Subcutaneous abdominal adipose tissue (tissue), 5 donors: Measurements from ENCODE around the gene CACNA1I.

Experiments
- H3K27ac ChIP-seq: one replicate; pipeline ENCODE4 v1.7.0; 2013; ENCODE audit warnings: low read depth, mild to moderate bottlenecking, inconsistent platforms, low read length, moderate library complexity
- H3K27me3 ChIP-seq, 5 donors: one replicate each; pipeline ENCODE4 v1.7.0; 2013; ENCODE audit warnings: low read length in 5 of 5, inconsistent platforms in 1 of 5; ENCODE audit not compliant: control insufficient read depth in 5 of 5, insufficient read depth in 4 of 5
- H3K36me3 ChIP-seq, 5 donors: one replicate each; pipeline ENCODE4 v1.7.0; 2013; ENCODE audit warnings: low read length in 5 of 5; ENCODE audit not compliant: control insufficient read depth in 5 of 5, insufficient read depth in 5 of 5
- H3K4me1 ChIP-seq, 5 donors: one replicate each; pipeline ENCODE4 v1.7.0; 2013; ENCODE audit warnings: low read length in 5 of 5, mild to moderate bottlenecking in 3 of 5, moderate library complexity in 1 of 5; ENCODE audit not compliant: control insufficient read depth in 5 of 5, insufficient read depth in 5 of 5
- H3K4me3 ChIP-seq, 5 donors: one replicate each; pipeline ENCODE4 v1.7.0; 2013; ENCODE audit warnings: low read length in 5 of 5, low read depth in 1 of 5
- H3K9ac ChIP-seq, 5 donors: one replicate each; pipeline ENCODE4 v1.7.0; 2013; ENCODE audit warnings: low read length in 5 of 5, mild to moderate bottlenecking in 4 of 5, moderate library complexity in 3 of 5
- H3K9me3 ChIP-seq, 5 donors: one replicate each; pipeline ENCODE4 v1.7.0; 2013; ENCODE audit warnings: low read length in 5 of 5; ENCODE audit not compliant: control insufficient read depth in 5 of 5
- donor health status: healthy.
- donor health status: healthy.
- donor health status: healthy.
- donor health status: healthy.
- donor health status: healthy.

CACNA1I gene

GRCh38 chr22:39714321-39714720 is 143.8 kb downstream of the CACNA1I start:
- Histone ChIP-seq H3K27ac (no peak overlapping the region), H3K4me3 (no peak overlapping the region), H3K4me1 (peaks cover 2 to 15% (median 9%) of the 10 kb centered on the region in 5 donors), H3K9me3 (no peaks in the 10 kb centered on the region), H3K27me3 (peaks cover 7 to 16% (median 12%) of the 10 kb centered on the region in 5 donors), H3K9ac (no peak overlapping the region), H3K36me3 (no peaks in the 10 kb centered on the region)

- peaks cover 7 to 19% (median 13%) of the 10 kb centered on the region in 5 donors for H3K27me3 ChIP-seq
Measured at GRCh38 chr22:39715778-39716495, 145.4 kb downstream of the CACNA1I start.

GRCh38 chr22:39716534-39716933 is 146.0 kb downstream of the CACNA1I start:
- H3K27me3 ChIP-seq, result peaks cover 8 to 17% (median 13%) of the 10 kb centered on the region in 5 donors
- no peak overlapping the region for H3K9ac ChIP-seq
- peaks cover 0 to 3% (median 0%) of the 10 kb centered on the region in 5 donors for H3K4me1 ChIP-seq
- no peaks in the 10 kb centered on the region for H3K9me3 ChIP-seq
- no peaks in the 10 kb centered on the region for H3K36me3 ChIP-seq
- no peak overlapping the region for H3K4me3 ChIP-seq
- no peak overlapping the region for H3K27ac ChIP-seq

More at GRCh38 chr22:39715778-39716495, 145.4 kb downstream of the CACNA1I start:
- Histone ChIP-seq H3K36me3 (no peaks in the 10 kb centered on the region), H3K4me3 (no peak overlapping the region), H3K4me1 (peaks cover 0 to 6% (median 2%) of the 10 kb centered on the region in 5 donors), H3K27ac (no peak overlapping the region), H3K9ac (no peak overlapping the region), H3K9me3 (no peaks in the 10 kb centered on the region)

- Histone ChIP-seq H3K4me1 (peaks cover 0 to 3% (median 0%) of the 10 kb centered on the region in 5 donors), H3K9me3 (no peaks in the 10 kb centered on the region), H3K36me3 (no peaks in the 10 kb centered on the region), H3K9ac (no peak overlapping the region), H3K27me3 (peaks cover 7 to 18% (median 11%) of the 10 kb centered on the region in 5 donors), H3K27ac (no peak overlapping the region), H3K4me3 (no peak overlapping the region)
Measured at GRCh38 chr22:39717099-39717498, 146.5 kb downstream of the CACNA1I start.

GRCh38 chr22:39718206-39718605 is 147.7 kb downstream of the CACNA1I start:
- no peaks in the 10 kb centered on the region for H3K9me3 ChIP-seq
- H3K4me3 ChIP-seq, result no peak overlapping the region
- no peak overlapping the region for H3K9ac ChIP-seq
- H3K4me1 ChIP-seq, result peaks cover 0 to 3% (median 0%) of the 10 kb centered on the region in 5 donors
- H3K27ac ChIP-seq, result no peak overlapping the region
- H3K27me3 ChIP-seq, result peaks cover 0 to 11% (median 8%) of the 10 kb centered on the region in 5 donors
- no peaks in the 10 kb centered on the region for H3K36me3 ChIP-seq

- Histone ChIP-seq H3K4me3 (no peak overlapping the region), H3K4me1 (peaks cover 0 to 3% (median 0%) of the 10 kb centered on the region in 5 donors), H3K27ac (no peak overlapping the region), H3K27me3 (peaks cover 0 to 11% (median 8%) of the 10 kb centered on the region in 5 donors), H3K9me3 (no peaks in the 10 kb centered on the region), H3K36me3 (no peaks in the 10 kb centered on the region), H3K9ac (no peak overlapping the region)
Measured at GRCh38 chr22:39718921-39719475, 148.4 kb downstream of the CACNA1I start.

- H3K9ac ChIP-seq, result no peak overlapping the region
- peaks cover under 1 to 11% (median 7%) of the 10 kb centered on the region in 5 donors for H3K27me3 ChIP-seq
- no peak overlapping the region for H3K4me3 ChIP-seq
- no peak overlapping the region for H3K27ac ChIP-seq
- peaks cover 0 to 3% (median 0%) of the 10 kb centered on the region in 5 donors for H3K4me1 ChIP-seq
- no peaks in the 10 kb centered on the region for H3K9me3 ChIP-seq
- no peaks in the 10 kb centered on the region for H3K36me3 ChIP-seq
Measured at GRCh38 chr22:39719559-39720450, 149.3 kb downstream of the CACNA1I start.

- Histone ChIP-seq H3K9ac (no peak overlapping the region), H3K36me3 (no peaks in the 10 kb centered on the region), H3K4me1 (peaks cover 0 to 3% (median 0%) of the 10 kb centered on the region in 5 donors), H3K4me3 (no peak overlapping the region), H3K27me3 (peaks cover 7 to 16% (median 12%) of the 10 kb centered on the region in 5 donors), H3K27ac (no peak overlapping the region), H3K9me3 (no peaks in the 10 kb centered on the region)
Measured at GRCh38 chr22:39721206-39722031, 150.9 kb downstream of the CACNA1I start.

DNA sequence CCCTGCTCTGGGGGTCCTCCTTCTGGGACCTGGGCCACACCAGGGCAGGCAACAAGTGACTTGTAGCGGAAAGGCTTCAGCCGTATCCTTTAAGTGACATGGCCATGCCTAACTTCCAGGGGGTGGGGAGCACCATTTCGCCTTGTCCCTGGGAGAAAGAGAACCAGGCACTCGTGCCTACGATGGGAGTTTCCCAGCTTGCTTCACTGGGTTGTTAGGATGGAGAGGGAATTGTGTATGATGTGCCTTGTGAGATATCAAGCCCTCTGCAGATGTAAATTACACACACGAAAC is 151.4 kb downstream of the CACNA1I start:
- no peak overlapping the region for H3K27ac ChIP-seq
- H3K9ac ChIP-seq, result no peak overlapping the region
- peaks cover 7 to 16% (median 12%) of the 10 kb centered on the region in 5 donors for H3K27me3 ChIP-seq
- H3K36me3 ChIP-seq, result no peaks in the 10 kb centered on the region
- no peaks in the 10 kb centered on the region for H3K9me3 ChIP-seq
- H3K4me3 ChIP-seq, result no peak overlapping the region
- peaks cover 0 to 3% (median 0%) of the 10 kb centered on the region in 5 donors for H3K4me1 ChIP-seq
